Fibroblast of lung (primary cell): ENCODE data around the gene FLT3.

ENCODE experiments used
- EZH2 ChIP-seq: IDR thresholded peaks from 2 replicates; pipeline ENCODE4 v1.5.1; 2012; ENCODE audit warnings: low read length, control low read depth, mild to moderate bottlenecking; ENCODE audit errors: missing control alignments
- TF ChIP-seq, protein P1 (sequence below), 2 donors: IDR thresholded peaks in 1 of 2; conservative IDR thresholded peaks in 1 of 2; 1 replicate in 1 of 2; 2 replicates in 1 of 2; pipeline ENCODE4 v1.5.1; 2011 to 2012; ENCODE audit warnings: low read length in 2 of 2, control low read depth in 1 of 2, inconsistent platforms in 1 of 2, low read depth in 1 of 2, mild to moderate bottlenecking in 1 of 2

DNA sequence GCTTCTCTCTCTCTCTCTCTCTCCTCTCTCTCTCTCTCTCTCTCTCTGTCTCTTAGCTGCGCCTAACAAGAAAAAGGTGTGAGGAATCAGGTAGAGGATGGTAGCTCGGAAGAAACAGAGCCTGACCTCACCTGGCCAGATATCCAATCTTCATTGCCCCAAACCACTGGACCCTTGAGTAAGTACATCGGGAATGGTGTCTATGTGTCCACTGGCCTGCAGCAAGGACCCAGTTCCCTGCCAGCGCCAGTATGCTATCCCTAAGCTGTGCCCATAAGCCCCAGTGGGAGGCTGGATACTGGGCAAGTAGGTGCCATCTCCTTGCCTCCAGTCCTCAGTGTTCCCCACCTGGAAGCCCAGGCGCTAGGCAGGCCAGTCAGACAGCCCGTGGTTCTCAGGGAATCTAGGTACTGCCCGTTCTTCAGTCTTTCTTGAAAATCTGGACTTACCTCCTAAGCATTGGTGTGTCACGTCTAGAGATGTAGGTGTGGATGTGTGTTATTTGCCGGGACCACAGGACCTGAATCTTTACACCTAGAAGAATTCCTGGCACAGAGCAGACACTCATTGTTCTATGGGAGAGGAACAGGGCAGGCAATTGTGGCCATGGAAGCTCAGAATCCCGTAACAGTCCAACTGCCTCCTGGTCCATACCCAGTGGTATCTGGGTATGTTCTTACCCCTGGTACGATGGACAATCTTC lies 119.2 kb downstream of the FLT3 start:
- TF ChIP-seq, protein P1, sequence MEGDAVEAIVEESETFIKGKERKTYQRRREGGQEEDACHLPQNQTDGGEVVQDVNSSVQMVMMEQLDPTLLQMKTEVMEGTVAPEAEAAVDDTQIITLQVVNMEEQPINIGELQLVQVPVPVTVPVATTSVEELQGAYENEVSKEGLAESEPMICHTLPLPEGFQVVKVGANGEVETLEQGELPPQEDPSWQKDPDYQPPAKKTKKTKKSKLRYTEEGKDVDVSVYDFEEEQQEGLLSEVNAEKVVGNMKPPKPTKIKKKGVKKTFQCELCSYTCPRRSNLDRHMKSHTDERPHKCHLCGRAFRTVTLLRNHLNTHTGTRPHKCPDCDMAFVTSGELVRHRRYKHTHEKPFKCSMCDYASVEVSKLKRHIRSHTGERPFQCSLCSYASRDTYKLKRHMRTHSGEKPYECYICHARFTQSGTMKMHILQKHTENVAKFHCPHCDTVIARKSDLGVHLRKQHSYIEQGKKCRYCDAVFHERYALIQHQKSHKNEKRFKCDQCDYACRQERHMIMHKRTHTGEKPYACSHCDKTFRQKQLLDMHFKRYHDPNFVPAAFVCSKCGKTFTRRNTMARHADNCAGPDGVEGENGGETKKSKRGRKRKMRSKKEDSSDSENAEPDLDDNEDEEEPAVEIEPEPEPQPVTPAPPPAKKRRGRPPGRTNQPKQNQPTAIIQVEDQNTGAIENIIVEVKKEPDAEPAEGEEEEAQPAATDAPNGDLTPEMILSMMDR (conservative IDR thresholded peaks at IDR 0.05 in 1 of 2, IDR thresholded peaks at IDR 0.05 in 1 of 2; ENCODE audit: low read depth in 1 of 2, low read length in 2 of 2) = no peak
- TF ChIP-seq EZH2 = peak; percentile 82
